ENCODE results near the gene PLGLB2. TPM values are rescaled to one million over a fixed set of nuclear protein-coding genes. Genes with fewer than 3 reads are reported as not detected.
"Not testable (repeated sequence)": the region's sequence is repeated elsewhere in the genome, so short reads cannot be mapped to it uniquely, and the experiment has no call there.

PLGLB2 gene
- 1 to 10 TPM; 2.9 to 3.6 (median 3.2) TPM for polyA plus RNA-seq (ENCODE audit: insufficient read length in 3 of 3)

GRCh38 chr2:87747791-87748190 is at the start of gene PLGLB2:
PLGLB2 (plus strand) TSS chr2:87748087; CDS start chr2:87748154, 67 bp downstream.
- not testable (repeated sequence) for DNase-seq (ENCODE audit: low read depth in 3 of 3, low spot score in 2 of 3)

GRCh38 chr2:87704572-87705323 is 43.1 kb upstream of the PLGLB2 start:
- not testable (repeated sequence) for DNase-seq (ENCODE audit: low read depth in 3 of 3, low spot score in 2 of 3)

GRCh38 chr2:87708368-87708767 is 39.5 kb upstream of the PLGLB2 start:
- not testable (repeated sequence) for DNase-seq (ENCODE audit: low read depth in 3 of 3, low spot score in 2 of 3)

- DNase-seq (ENCODE audit: low read depth in 3 of 3, low spot score in 2 of 3), result not testable (repeated sequence)
These were observed 19.8 kb upstream of the PLGLB2 start for GRCh38 chr2:87727940-87728599.

GRCh38 chr2:87740928-87741327 is 7.0 kb upstream of the PLGLB2 start:
- not testable (repeated sequence) for DNase-seq (ENCODE audit: low read depth in 3 of 3, low spot score in 2 of 3)

- not testable (repeated sequence) for DNase-seq (ENCODE audit: low read depth in 3 of 3, low spot score in 2 of 3)
These were observed 5.3 kb upstream of the PLGLB2 start for GRCh38 chr2:87742393-87743108.

GRCh38 chr2:87743638-87744037 is 4.2 kb upstream of the PLGLB2 start:
- not testable (repeated sequence) for DNase-seq (ENCODE audit: low read depth in 3 of 3, low spot score in 2 of 3)

- DNase-seq (ENCODE audit: low read depth in 3 of 3, low spot score in 2 of 3), result not testable (repeated sequence)
These were observed 2.4 kb upstream of the PLGLB2 start for GRCh38 chr2:87745353-87745951.

GRCh38 chr2:87748524-87748923 is 637 bp downstream of the PLGLB2 start:
- not testable (repeated sequence) for DNase-seq (ENCODE audit: low read depth in 3 of 3, low spot score in 2 of 3)

GRCh38 chr2:87750560-87750959 is 2.7 kb downstream of the PLGLB2 start:
- not testable (repeated sequence) for DNase-seq (ENCODE audit: low read depth in 3 of 3, low spot score in 2 of 3)

GRCh38 chr2:87754759-87755158 is 6.9 kb downstream of the PLGLB2 start:
- not testable (repeated sequence) for DNase-seq (ENCODE audit: low read depth in 3 of 3, low spot score in 2 of 3)

Other genes starting within 250 kb of the PLGLB2 start
- gene RGPD2, start 77.7 kb downstream of the PLGLB2 start, polyA plus RNA-seq (ENCODE audit: insufficient read length in 3 of 3), result 1 to 10 TPM; 1.5 to 3.0 (median 1.6) TPM

Measured in right renal cortex interstitium (tissue), 3 donors.